ENCODE measurements around the gene C3orf49. TPM values are rescaled to one million over a fixed set of nuclear protein-coding genes. Genes with fewer than 3 reads are reported as not detected.

C3orf49 gene
- total RNA-seq = not detected
- not detected for polyA plus RNA-seq

- H3K27me3 ChIP-seq (ENCODE audit: insufficient read depth, low read length) = no peaks in the 10 kb centered on the region
- no peak within 1 kb of the TSS for H3K27ac Mint-ChIP-seq
- no peaks in the 10 kb centered on the region for H3K36me3 ChIP-seq (ENCODE audit: insufficient read depth, low read length)
- intact Hi-C loops (cut with micrococcal nuclease) = no loop called here
- H3K4me3 Mint-ChIP-seq = no peak within 1 kb of the TSS
- H3K9me3 ChIP-seq (ENCODE audit: control insufficient read depth in 1 of 2, low read length in 2 of 2) = no peaks in the 10 kb centered on the region
- CTCF ChIA-PET (ENCODE audit: partially characterized antibody) = interaction anchor here (0.6 to 5.3 kb wide), 15 partner anchors 9 to 1620 kb away, joined by 3 to 47 read pairs (median 5); no protein-coding TSS in a partner anchor
- POLR2A ChIA-PET (ENCODE audit: partially characterized antibody) = no interaction called here
- H3K9me3 Mint-ChIP-seq = peaks cover 0 to 1% (median 0%) of the 10 kb centered on the region in 8 donors
- peaks cover 0 to 4% of the 10 kb centered on the region in 2 donors for H3K36me3 Mint-ChIP-seq
- H3K4me1 ChIP-seq (ENCODE audit: insufficient read depth, low read length) = no peaks in the 10 kb centered on the region
- peaks cover 0 to 5% (median 2%) of the 10 kb centered on the region in 4 donors for H3K4me1 Mint-ChIP-seq
- no peak for DNase-seq
- H3K27ac ChIP-seq (ENCODE audit: low read depth, low read length) = no peak within 1 kb of the TSS
- H3K27me3 Mint-ChIP-seq = no peaks in the 10 kb centered on the region
- no peak within 1 kb of the TSS for H3K4me3 ChIP-seq (ENCODE audit: low read length in 2 of 2)
Observed at GRCh38 chr3:63819151-63819398, at the start of gene C3orf49. Gene C3orf49 (plus strand): TSS chr3:63819299. CDS start chr3:63819472, 173 bp downstream.

- no peaks in the 10 kb centered on the region for H3K27me3 ChIP-seq (ENCODE audit: insufficient read depth, low read length)
- H3K4me1 ChIP-seq (ENCODE audit: insufficient read depth, low read length) = no peaks in the 10 kb centered on the region
- H3K36me3 ChIP-seq (ENCODE audit: insufficient read depth, low read length) = no peaks in the 10 kb centered on the region
- Mint-ChIP-seq H3K4me1 (no peaks in the 10 kb centered on the region), H3K4me3 (no peak overlapping the region), H3K36me3 (no peaks in the 10 kb centered on the region), H3K9me3 (peaks cover 0 to 5% (median 0%) of the 10 kb centered on the region in 8 donors), H3K27me3 (peaks cover 1 to 2% of the 10 kb centered on the region in 2 donors), H3K27ac (no peak overlapping the region)
- no peaks in the 10 kb centered on the region for H3K9me3 ChIP-seq (ENCODE audit: control insufficient read depth in 1 of 2, low read length in 2 of 2)
- DNase-seq = no peak
- no peak overlapping the region for H3K27ac ChIP-seq (ENCODE audit: low read depth, low read length)
- intact Hi-C loops (cut with micrococcal nuclease) = no loop called here
- ChIA-PET POLR2A (ENCODE audit: partially characterized antibody) (no interaction called here), CTCF (ENCODE audit: partially characterized antibody) (no interaction called here)
- H3K4me3 ChIP-seq (ENCODE audit: low read length in 2 of 2) = no peak overlapping the region
Observed at GRCh38 chr3:63774781-63775180, 44.3 kb upstream of the C3orf49 start.

GRCh38 chr3:63779227-63779626 lies 39.9 kb upstream of the C3orf49 start:
- Histone ChIP-seq H3K27ac (ENCODE audit: low read depth, low read length) (no peak overlapping the region), H3K36me3 (ENCODE audit: insufficient read depth, low read length) (no peaks in the 10 kb centered on the region), H3K27me3 (ENCODE audit: insufficient read depth, low read length) (no peaks in the 10 kb centered on the region), H3K4me3 (ENCODE audit: low read length in 2 of 2) (no peak overlapping the region), H3K4me1 (ENCODE audit: insufficient read depth, low read length) (no peaks in the 10 kb centered on the region), H3K9me3 (ENCODE audit: control insufficient read depth in 1 of 2, low read length in 2 of 2) (no peaks in the 10 kb centered on the region)
- DNase-seq = no peak
- H3K36me3 Mint-ChIP-seq = peaks cover 0 to 12% of the 10 kb centered on the region in 2 donors
- no peak overlapping the region for H3K27ac Mint-ChIP-seq
- POLR2A ChIA-PET (ENCODE audit: partially characterized antibody) = no interaction called here
- H3K9me3 Mint-ChIP-seq = no peaks in the 10 kb centered on the region
- intact Hi-C loops (cut with micrococcal nuclease) = no loop called here
- CTCF ChIA-PET (ENCODE audit: partially characterized antibody) = no interaction called here
- H3K4me3 Mint-ChIP-seq = no peak overlapping the region
- peaks cover 0 to 1% of the 10 kb centered on the region in 2 donors for H3K27me3 Mint-ChIP-seq
- H3K4me1 Mint-ChIP-seq = no peaks in the 10 kb centered on the region

- Histone ChIP-seq H3K27me3 (ENCODE audit: insufficient read depth, low read length) (no peaks in the 10 kb centered on the region), H3K4me1 (ENCODE audit: insufficient read depth, low read length) (no peaks in the 10 kb centered on the region), H3K9me3 (ENCODE audit: control insufficient read depth in 1 of 2, low read length in 2 of 2) (no peaks in the 10 kb centered on the region), H3K27ac (ENCODE audit: low read depth, low read length) (no peak overlapping the region), H3K4me3 (ENCODE audit: low read length in 2 of 2) (no peak overlapping the region), H3K36me3 (ENCODE audit: insufficient read depth, low read length) (no peaks in the 10 kb centered on the region)
- H3K27me3 Mint-ChIP-seq = peaks cover 3 to 5% of the 10 kb centered on the region in 2 donors
- H3K9me3 Mint-ChIP-seq = peaks cover 0 to 4% (median 0%) of the 10 kb centered on the region in 8 donors
- DNase-seq = no peak
- no peaks in the 10 kb centered on the region for H3K36me3 Mint-ChIP-seq
- intact Hi-C loops (cut with micrococcal nuclease) = no loop called here
- H3K27ac Mint-ChIP-seq = no peak overlapping the region
- H3K4me3 Mint-ChIP-seq = no peak overlapping the region
- ChIA-PET CTCF (ENCODE audit: partially characterized antibody) (no interaction called here), POLR2A (ENCODE audit: partially characterized antibody) (no interaction called here)
- H3K4me1 Mint-ChIP-seq = no peaks in the 10 kb centered on the region
Observed at GRCh38 chr3:63791974-63792373, 27.1 kb upstream of the C3orf49 start.

- ChIA-PET POLR2A (ENCODE audit: partially characterized antibody) (no interaction called here), CTCF (ENCODE audit: partially characterized antibody) (no interaction called here)
- Histone ChIP-seq H3K4me3 (ENCODE audit: low read length in 2 of 2) (no peak overlapping the region), H3K27ac (ENCODE audit: low read depth, low read length) (no peak overlapping the region), H3K36me3 (ENCODE audit: insufficient read depth, low read length) (no peaks in the 10 kb centered on the region), H3K27me3 (ENCODE audit: insufficient read depth, low read length) (no peaks in the 10 kb centered on the region), H3K9me3 (ENCODE audit: control insufficient read depth in 1 of 2, low read length in 2 of 2) (no peaks in the 10 kb centered on the region), H3K4me1 (ENCODE audit: insufficient read depth, low read length) (no peaks in the 10 kb centered on the region)
- no peaks in the 10 kb centered on the region for H3K36me3 Mint-ChIP-seq
- H3K4me1 Mint-ChIP-seq = no peaks in the 10 kb centered on the region
- H3K27me3 Mint-ChIP-seq = no peaks in the 10 kb centered on the region
- DNase-seq = no peak
- no peak overlapping the region for H3K4me3 Mint-ChIP-seq
- no peak overlapping the region for H3K27ac Mint-ChIP-seq
- no peaks in the 10 kb centered on the region for H3K9me3 Mint-ChIP-seq
- intact Hi-C loops (cut with micrococcal nuclease) = no loop called here
Observed at GRCh38 chr3:63795438-63795837, 23.7 kb upstream of the C3orf49 start.

- no peaks in the 10 kb centered on the region for H3K27me3 Mint-ChIP-seq
- ChIA-PET CTCF (ENCODE audit: partially characterized antibody) (no interaction called here), POLR2A (ENCODE audit: partially characterized antibody) (no interaction called here)
- no peaks in the 10 kb centered on the region for H3K9me3 Mint-ChIP-seq
- no peak for DNase-seq
- intact Hi-C loops (cut with micrococcal nuclease) = no loop called here
- H3K4me1 Mint-ChIP-seq = no peaks in the 10 kb centered on the region
- H3K27ac Mint-ChIP-seq = no peak overlapping the region
- H3K36me3 ChIP-seq (ENCODE audit: insufficient read depth, low read length) = no peaks in the 10 kb centered on the region
- H3K9me3 ChIP-seq (ENCODE audit: control insufficient read depth in 1 of 2, low read length in 2 of 2) = no peaks in the 10 kb centered on the region
- no peak overlapping the region for H3K27ac ChIP-seq (ENCODE audit: low read depth, low read length)
- no peaks in the 10 kb centered on the region for H3K27me3 ChIP-seq (ENCODE audit: insufficient read depth, low read length)
- no peak overlapping the region for H3K4me3 ChIP-seq (ENCODE audit: low read length in 2 of 2)
- no peaks in the 10 kb centered on the region for H3K36me3 Mint-ChIP-seq
- H3K4me1 ChIP-seq (ENCODE audit: insufficient read depth, low read length) = no peaks in the 10 kb centered on the region
- H3K4me3 Mint-ChIP-seq = no peak overlapping the region
Observed at GRCh38 chr3:63798544-63798943, 20.6 kb upstream of the C3orf49 start.

GRCh38 chr3:63798949-63799348 lies 20.1 kb upstream of the C3orf49 start:
- H3K27me3 Mint-ChIP-seq = no peaks in the 10 kb centered on the region
- no peak overlapping the region for H3K27ac ChIP-seq (ENCODE audit: low read depth, low read length)
- no peak overlapping the region for H3K4me3 Mint-ChIP-seq
- no peaks in the 10 kb centered on the region for H3K36me3 Mint-ChIP-seq
- no peaks in the 10 kb centered on the region for H3K27me3 ChIP-seq (ENCODE audit: insufficient read depth, low read length)
- no peak overlapping the region for H3K4me3 ChIP-seq (ENCODE audit: low read length in 2 of 2)
- intact Hi-C loops (cut with micrococcal nuclease) = no loop called here
- H3K4me1 ChIP-seq (ENCODE audit: insufficient read depth, low read length) = no peaks in the 10 kb centered on the region
- H3K36me3 ChIP-seq (ENCODE audit: insufficient read depth, low read length) = no peaks in the 10 kb centered on the region
- no peak for DNase-seq
- H3K9me3 ChIP-seq (ENCODE audit: control insufficient read depth in 1 of 2, low read length in 2 of 2) = no peaks in the 10 kb centered on the region
- no peak overlapping the region for H3K27ac Mint-ChIP-seq
- no peaks in the 10 kb centered on the region for H3K4me1 Mint-ChIP-seq
- H3K9me3 Mint-ChIP-seq = no peaks in the 10 kb centered on the region
- ChIA-PET CTCF (ENCODE audit: partially characterized antibody) (no interaction called here), POLR2A (ENCODE audit: partially characterized antibody) (no interaction called here)

- Histone ChIP-seq H3K36me3 (ENCODE audit: insufficient read depth, low read length) (no peaks in the 10 kb centered on the region), H3K4me3 (ENCODE audit: low read length in 2 of 2) (no peak overlapping the region), H3K27ac (ENCODE audit: low read depth, low read length) (no peak overlapping the region), H3K9me3 (ENCODE audit: control insufficient read depth in 1 of 2, low read length in 2 of 2) (no peaks in the 10 kb centered on the region), H3K4me1 (ENCODE audit: insufficient read depth, low read length) (no peaks in the 10 kb centered on the region), H3K27me3 (ENCODE audit: insufficient read depth, low read length) (no peaks in the 10 kb centered on the region)
- no peak overlapping the region for H3K27ac Mint-ChIP-seq
- no peaks in the 10 kb centered on the region for H3K4me1 Mint-ChIP-seq
- ChIA-PET POLR2A (ENCODE audit: partially characterized antibody) (no interaction called here), CTCF (ENCODE audit: partially characterized antibody) (no interaction called here)
- intact Hi-C loops (cut with micrococcal nuclease) = no loop called here
- H3K9me3 Mint-ChIP-seq = no peaks in the 10 kb centered on the region
- no peak overlapping the region for H3K4me3 Mint-ChIP-seq
- H3K36me3 Mint-ChIP-seq = no peaks in the 10 kb centered on the region
- no peaks in the 10 kb centered on the region for H3K27me3 Mint-ChIP-seq
- no peak for DNase-seq
Observed at GRCh38 chr3:63800097-63800496, 19.0 kb upstream of the C3orf49 start.

All from CD4-positive, alpha-beta memory T cell (primary cell).